Neuronal stem cell (in vitro differentiated cells): ENCODE measurements around the gene C22orf42.
A peak's percentile ranks its signal among the peaks of the same experiment; 100 is the strongest.

Source experiments
- DNase-seq: peaks from one replicate; pipeline ENCODE4 v3.0.0-alpha.2; 2013; ENCODE audit warnings: low spot score
- H2AFZ ChIP-seq: one replicate; pipeline ENCODE4 v1.6.1; 2013; ENCODE audit warnings: mild to moderate bottlenecking, low read length, inconsistent platforms
- H2AK5ac ChIP-seq: 2 replicates; pipeline ENCODE4 v1.6.1; 2013; ENCODE audit warnings: low read depth, mild to moderate bottlenecking, inconsistent platforms, low read length, moderate library complexity, mixed read lengths
- H2BK120ac ChIP-seq: 2 replicates; pipeline ENCODE4 v1.6.1; 2013; ENCODE audit warnings: low read depth, mild to moderate bottlenecking, inconsistent platforms, low read length, moderate library complexity, mixed read lengths
- H2BK12ac ChIP-seq: one replicate; pipeline ENCODE4 v1.6.1; 2013; ENCODE audit warnings: low read length, inconsistent platforms
- H2BK15ac ChIP-seq: 2 replicates; pipeline ENCODE4 v1.6.1; 2013; ENCODE audit warnings: mild to moderate bottlenecking, low read length, inconsistent platforms, mixed read lengths
- H2BK5ac ChIP-seq: one replicate; pipeline ENCODE4 v1.6.1; 2013; ENCODE audit warnings: inconsistent platforms, mild to moderate bottlenecking, low read length, moderate library complexity
- H3K14ac ChIP-seq: one replicate; pipeline ENCODE4 v1.6.1; 2013; ENCODE audit warnings: low read length, inconsistent platforms
- H3K18ac ChIP-seq: 2 replicates; pipeline ENCODE4 v1.6.1; 2013; ENCODE audit warnings: low read length, inconsistent platforms
- H3K23ac ChIP-seq: 2 replicates; pipeline ENCODE4 v1.6.1; 2013; ENCODE audit warnings: low read depth, mild to moderate bottlenecking, mixed read lengths, low read length, inconsistent platforms; ENCODE audit not compliant: poor library complexity
- H3K27ac ChIP-seq: replicated peaks from 3 replicates; pipeline ENCODE4 v1.5.1; 2013; ENCODE audit warnings: low read length, inconsistent platforms
- H3K27me3 ChIP-seq, 3 experiments: 2 replicates each; pipeline ENCODE4 v1.6.1; 2013; ENCODE audit warnings: low read length in 3 of 3, mild to moderate bottlenecking in 2 of 3, inconsistent platforms in 1 of 3, low read depth in 1 of 3, mixed read lengths in 1 of 3, moderate library complexity in 1 of 3; ENCODE audit not compliant: control insufficient read depth in 3 of 3, insufficient read depth in 3 of 3
- H3K36me3 ChIP-seq, 2 donors: replicated peaks in 1 of 2; 2 replicates each; pipeline ENCODE4 v1.6.1; 2013; ENCODE audit warnings: low read length in 2 of 2; ENCODE audit not compliant: control insufficient read depth in 2 of 2, insufficient read depth in 2 of 2
- H3K4ac ChIP-seq: 2 replicates; pipeline ENCODE4 v1.6.1; 2013; ENCODE audit warnings: inconsistent platforms, mild to moderate bottlenecking, low read length, moderate library complexity
- H3K4me1 ChIP-seq, 2 donors: 1 replicate in 1 of 2; 2 replicates in 1 of 2; pipeline ENCODE4 v1.6.1; 2013; ENCODE audit warnings: low read length in 2 of 2, low read depth in 1 of 2; ENCODE audit not compliant: control insufficient read depth in 2 of 2, insufficient read depth in 1 of 2
- H3K4me2 ChIP-seq: one replicate; pipeline ENCODE4 v1.6.1; 2013; ENCODE audit warnings: mild to moderate bottlenecking, low read length, inconsistent platforms; ENCODE audit not compliant: insufficient read depth, poor library complexity, severe bottlenecking
- H3K4me3 ChIP-seq, 2 donors: 2 replicates each; pipeline ENCODE4 v1.5.1; 2013; ENCODE audit warnings: low read length in 2 of 2, mild to moderate bottlenecking in 2 of 2, inconsistent platforms in 1 of 2, moderate library complexity in 1 of 2
- H3K79me1 ChIP-seq: one replicate; pipeline ENCODE4 v1.6.1; 2013; ENCODE audit warnings: low read depth, mild to moderate bottlenecking, inconsistent platforms, low read length, moderate library complexity
- H3K9ac ChIP-seq: one replicate; pipeline ENCODE4 v1.6.1; 2013; ENCODE audit warnings: mild to moderate bottlenecking, low read depth, low read length, inconsistent platforms; ENCODE audit not compliant: poor library complexity
- H3K9me3 ChIP-seq, 2 donors: replicated peaks in 1 of 2; 2 replicates each; pipeline versions ENCODE3 to v1.6.1; 2013; ENCODE audit warnings: low read length in 2 of 2, mild to moderate bottlenecking in 2 of 2, inconsistent platforms in 1 of 2, low read depth in 1 of 2, mixed read lengths in 1 of 2, moderate library complexity in 1 of 2; ENCODE audit not compliant: control insufficient read depth in 2 of 2, insufficient read depth in 1 of 2
- H4K8ac ChIP-seq: one replicate; pipeline ENCODE4 v1.6.1; 2013; ENCODE audit warnings: low read depth, mild to moderate bottlenecking, inconsistent platforms, low read length, moderate library complexity
- H4K91ac ChIP-seq: one replicate; pipeline ENCODE4 v1.6.1; 2013; ENCODE audit warnings: low read length, low read depth, mild to moderate bottlenecking, inconsistent platforms; ENCODE audit not compliant: poor library complexity
- WGBS, 2 donors: extraction: QIAGEN DNeasy Blood & Tissue Kit; methylation state at CpG; one replicate each; pipeline ENCODE4 v1.1.7; 2013; ENCODE audit warnings: missing lambda C conversion rate in 2 of 2, mixed read lengths in 1 of 2; ENCODE audit not compliant: insufficient read length in 2 of 2, insufficient replicate concordance in 1 of 2; ENCODE audit errors: extremely low coverage in 2 of 2; 5-methylcytosine and 5-hydroxymethylcytosine counted together

Gene C22orf42

DNA sequence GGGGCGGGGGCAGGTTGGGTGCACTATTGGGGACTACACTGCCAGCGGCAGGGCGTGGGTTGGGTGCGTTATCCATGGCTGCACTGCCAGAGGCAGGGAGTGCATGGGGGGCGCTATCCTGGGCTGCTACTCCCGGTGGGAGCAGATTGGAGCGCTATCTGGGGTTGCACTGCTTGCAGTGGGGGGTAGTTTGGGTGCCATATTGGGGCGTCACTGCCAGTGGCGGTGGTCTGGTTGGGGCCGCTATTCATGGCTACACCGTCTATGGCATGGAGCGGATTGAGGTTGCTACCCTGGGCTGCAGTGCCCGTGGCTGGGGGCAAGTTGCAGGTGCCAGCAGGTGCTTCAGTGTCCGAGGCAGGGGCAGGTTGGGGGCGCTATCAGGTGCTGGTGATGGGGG, 36.2 kb downstream of the C22orf42 start:
- Histone ChIP-seq H3K4ac (no peak overlapping the region), H2BK15ac (no peak overlapping the region)

DNA sequence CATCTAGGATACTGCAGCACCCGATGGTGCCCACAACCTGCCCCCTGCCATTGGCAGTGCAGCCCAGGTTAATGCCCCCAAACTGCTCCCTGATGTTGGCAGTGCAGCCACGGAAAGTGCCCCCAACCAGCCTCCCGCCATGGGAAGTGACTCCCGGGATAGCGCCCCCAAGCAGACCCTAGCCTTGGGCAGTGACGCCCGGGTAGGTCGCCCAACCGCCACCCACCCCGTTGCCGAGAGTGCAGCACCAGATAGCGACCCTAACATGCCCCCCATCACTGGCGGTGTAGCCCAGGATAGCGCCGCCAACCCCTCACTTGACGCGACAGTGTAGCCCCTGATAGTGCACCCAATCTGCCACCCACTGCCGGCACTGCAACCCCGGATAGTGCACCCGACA, 38.5 kb downstream of the C22orf42 start:
- no peak overlapping the region for H2BK5ac ChIP-seq
- no peaks in the 10 kb centered on the region for H3K36me3 ChIP-seq
- H3K27me3 ChIP-seq: peaks cover 0 to 9% (median 0%) of the 10 kb centered on the region in 3 experiments
- H2BK12ac ChIP-seq: no peak overlapping the region
- H3K4me1 ChIP-seq: peaks cover 0 to 2% of the 10 kb centered on the region in 2 donors
- H3K23ac ChIP-seq: peak overlapping the region; percentile 48
- H3K4me3 ChIP-seq: peak overlapping the region in 1 of 2 donors; percentile 14
- H3K4ac ChIP-seq: no peak overlapping the region
- no peak overlapping the region for H3K9ac ChIP-seq
- H4K91ac ChIP-seq: no peak overlapping the region
- no peak overlapping the region for H2AK5ac ChIP-seq
- peak overlapping the region; percentile 25 for H3K14ac ChIP-seq
- H3K18ac ChIP-seq: peak overlapping the region; percentile 59
- H2BK15ac ChIP-seq: no peak overlapping the region
- H2AFZ ChIP-seq: no peak overlapping the region
- no peak overlapping the region for H3K27ac ChIP-seq
- H2BK120ac ChIP-seq: no peak overlapping the region
- no peaks in the 10 kb centered on the region for H3K79me1 ChIP-seq
- DNase-seq: no peak
- WGBS, 2 donors: no CpG with 5 or more reads among the region's 20 CpGs
- H4K8ac ChIP-seq: no peak overlapping the region
- H3K9me3 ChIP-seq: no peaks in the 10 kb centered on the region
- no peak overlapping the region for H3K4me2 ChIP-seq

More for the DNA sequence above, 36.2 kb downstream of the C22orf42 start:
- Histone ChIP-seq H2BK12ac (no peak overlapping the region), H3K23ac (peak overlapping the region; percentile 55), H3K4me1 (peaks cover 0 to 2% of the 10 kb centered on the region in 2 donors), H3K9me3 (no peaks in the 10 kb centered on the region), H2BK5ac (no peak overlapping the region), H3K18ac (peak overlapping the region; percentile 71), H2AK5ac (no peak overlapping the region), H2AFZ (no peak overlapping the region), H3K4me2 (no peak overlapping the region), H2BK120ac (no peak overlapping the region), H3K79me1 (no peaks in the 10 kb centered on the region), H4K8ac (no peak overlapping the region), H3K9ac (no peak overlapping the region), H3K14ac (no peak overlapping the region), H3K27me3 (no peaks in the 10 kb centered on the region), H3K27ac (no peak overlapping the region), H4K91ac (no peak overlapping the region), H3K36me3 (no peaks in the 10 kb centered on the region), H3K4me3 (no peak overlapping the region)
- no CpG with 5 or more reads among the region's 15 CpGs for WGBS, 2 donors
- DNase-seq: no peak

DNA sequence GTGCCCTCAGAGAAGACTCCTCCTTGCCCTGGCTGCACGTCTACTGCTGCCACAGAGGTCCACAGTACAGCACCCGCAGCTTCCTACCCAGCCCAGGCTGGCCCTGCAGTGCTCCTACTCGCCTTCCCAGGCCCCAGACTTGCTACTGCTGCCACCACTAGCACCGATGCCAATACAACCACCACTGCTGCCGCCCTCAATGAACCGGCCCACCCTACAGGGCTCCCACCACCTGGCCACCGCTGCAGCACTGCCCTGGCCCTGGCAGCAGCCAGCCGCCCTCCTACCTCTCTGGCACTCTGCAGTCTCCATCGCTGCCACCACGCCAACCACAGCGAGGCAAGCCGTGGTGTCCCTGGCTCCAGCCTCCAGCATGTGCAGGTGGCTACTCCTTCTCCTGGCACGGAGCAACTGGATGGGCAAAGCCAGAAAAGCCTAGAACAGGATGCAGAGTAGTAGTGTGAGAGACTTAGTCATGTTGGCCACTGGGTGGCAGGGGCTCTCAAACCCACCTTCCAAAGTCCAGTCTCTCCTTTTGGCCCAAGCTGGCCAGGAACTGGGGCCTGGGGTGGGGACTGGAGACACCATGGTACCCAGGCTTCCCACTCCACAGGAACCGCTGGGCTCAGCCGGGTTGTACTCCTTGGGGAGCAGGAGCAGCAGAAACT, 39.4 kb downstream of the C22orf42 start:
- H3K4ac ChIP-seq: no peak overlapping the region
- no CpG with 5 or more reads among the region's 15 CpGs for WGBS, 2 donors
- no peaks in the 10 kb centered on the region for H3K36me3 ChIP-seq

DNA sequence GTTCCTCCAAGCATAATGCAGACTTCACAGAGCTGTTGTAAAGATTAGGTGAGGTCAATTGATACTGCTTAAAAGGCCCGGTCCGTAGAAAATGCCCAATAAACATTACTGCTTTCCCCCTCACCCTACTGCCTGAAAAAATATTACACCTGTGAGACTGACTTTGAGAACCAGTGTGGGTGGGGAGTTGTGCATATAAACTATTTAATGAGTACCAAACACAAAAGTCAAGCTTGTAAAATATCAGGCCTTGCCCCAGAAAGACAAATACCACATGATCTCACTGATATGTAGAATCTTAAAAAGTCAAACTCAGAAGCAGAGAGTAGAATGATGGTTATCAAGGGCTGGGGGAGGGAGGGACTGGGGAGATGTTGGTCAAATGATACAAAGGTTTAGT, 46.7 kb downstream of the C22orf42 start:
- Histone ChIP-seq H3K4ac (no peak overlapping the region), H3K4me2 (no peak overlapping the region), H2BK15ac (no peak overlapping the region), H2BK12ac (no peak overlapping the region), H4K8ac (no peak overlapping the region), H3K4me3 (no peak overlapping the region), H3K4me1 (no peaks in the 10 kb centered on the region), H2BK120ac (no peak overlapping the region), H3K14ac (no peak overlapping the region), H3K9me3 (no peaks in the 10 kb centered on the region), H3K79me1 (no peaks in the 10 kb centered on the region), H2BK5ac (no peak overlapping the region), H2AK5ac (no peak overlapping the region), H3K36me3 (no peaks in the 10 kb centered on the region), H3K18ac (no peak overlapping the region), H4K91ac (no peak overlapping the region), H3K9ac (no peak overlapping the region), H2AFZ (no peak overlapping the region), H3K27ac (no peak overlapping the region), H3K27me3 (peaks cover 0 to 33% (median 2%) of the 10 kb centered on the region in 3 experiments), H3K23ac (no peak overlapping the region)
- WGBS, 2 donors: no CpG with 5 or more reads among the region's 2 CpGs
- no peak for DNase-seq

More for the DNA sequence above, 39.4 kb downstream of the C22orf42 start:
- DNase-seq: no peak
- no peaks in the 10 kb centered on the region for H3K9me3 ChIP-seq
- peak overlapping the region; percentile 1 for H3K14ac ChIP-seq
- no peak overlapping the region for H4K8ac ChIP-seq
- no peaks in the 10 kb centered on the region for H3K79me1 ChIP-seq
- H3K23ac ChIP-seq: no peak overlapping the region
- no peak overlapping the region for H2BK5ac ChIP-seq
- H3K4me2 ChIP-seq: no peak overlapping the region
- H4K91ac ChIP-seq: no peak overlapping the region
- peaks cover 0 to 2% of the 10 kb centered on the region in 2 donors for H3K4me1 ChIP-seq
- peaks cover 0 to 15% (median 0%) of the 10 kb centered on the region in 3 experiments for H3K27me3 ChIP-seq
- no peak overlapping the region for H2BK120ac ChIP-seq
- no peak overlapping the region for H3K9ac ChIP-seq
- H3K27ac ChIP-seq: no peak overlapping the region
- H3K18ac ChIP-seq: peak overlapping the region; percentile 59
- H2BK12ac ChIP-seq: no peak overlapping the region
- H2AK5ac ChIP-seq: peak overlapping the region; percentile 2
- H3K4me3 ChIP-seq: no peak overlapping the region
- no peak overlapping the region for H2BK15ac ChIP-seq
- no peak overlapping the region for H2AFZ ChIP-seq
